ENCODE results near the gene KRTAP9-6. TPM values are rescaled to one million over a fixed set of nuclear protein-coding genes. Genes with fewer than 3 reads are reported as not detected.

Gene KRTAP9-6
- total and polyA plus RNA-seq, 2 donors (not counting 3 experiments of a cell fraction or from before 2014, with no cell fraction given): not detected

DNA sequence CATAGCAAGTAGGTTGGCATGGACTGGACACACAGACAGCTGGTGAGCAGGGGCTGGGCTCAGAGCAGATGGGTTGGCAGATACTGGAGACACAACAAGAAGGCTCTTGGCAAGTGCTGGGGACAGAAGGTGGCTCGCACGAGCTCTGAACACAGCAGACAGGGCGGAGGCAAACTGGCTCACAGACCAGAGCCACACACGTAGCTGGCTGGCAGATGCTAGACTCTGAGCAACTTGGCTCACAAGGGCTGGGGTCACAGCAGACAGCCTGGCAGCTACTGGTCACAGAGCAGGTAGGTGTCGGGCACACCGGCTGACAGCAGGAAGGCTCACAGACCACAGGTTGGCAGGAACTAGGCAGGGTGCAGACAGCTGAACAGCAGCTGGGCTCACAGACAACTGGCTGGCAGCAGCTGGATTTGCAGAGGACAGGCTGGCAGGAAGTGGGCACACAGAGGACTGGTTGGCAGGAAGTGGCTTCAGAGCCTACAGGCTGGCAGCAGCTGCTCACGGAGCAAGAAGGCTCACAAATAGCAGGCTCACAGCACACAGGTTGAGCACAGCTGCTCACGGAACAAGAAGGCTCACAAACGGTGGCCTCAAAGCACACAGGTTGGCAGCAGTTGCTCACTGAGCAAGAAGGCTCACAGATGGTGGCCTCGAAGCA is 43.2 kb downstream of the KRTAP9-6 start:
- H3K79me2 ChIP-seq (ENCODE audit: control insufficient read depth, insufficient read depth, low read length): no peaks in the 10 kb centered on the region
- H3K36me3 ChIP-seq (ENCODE audit: control insufficient read depth in 2 of 2, extremely low read depth in 1 of 2, insufficient read depth in 2 of 2, low read length in 2 of 2): no peaks in the 10 kb centered on the region
- no peaks in the 10 kb centered on the region for H3K9me3 ChIP-seq (replicated peaks; ENCODE audit: control insufficient read depth, insufficient read depth, low read length)
- POLR2A ChIA-PET: no interaction called here
- no peaks in the 10 kb centered on the region for H3K4me1 ChIP-seq (ENCODE audit: control insufficient read depth, extremely low read depth, insufficient read depth, low read length)
- no TSS peak for BruUV-seq (replicated peaks)
- dilution Hi-C loops (cut with MboI; ENCODE audit: extremely low pct_ligation_motif_present, low sequenced_read_pairs) (no loop called here), intact Hi-C loops (cut with micrococcal nuclease) (no loop called here)
- no peak for DNase-seq (ENCODE audit: low read depth, low spot score)
- no peaks in the 10 kb centered on the region for H3K9me1 ChIP-seq (replicated peaks; ENCODE audit: control insufficient read depth, extremely low read depth, insufficient read depth, low read length)
- no peak overlapping the region for H3K4me3 ChIP-seq (replicated peaks in 1 of 3; ENCODE audit: insufficient read depth in 1 of 3, low read depth in 1 of 3, low read length in 3 of 3)
- FAIRE-seq: no peak
- H4K20me1 ChIP-seq (replicated peaks; ENCODE audit: control insufficient read depth, extremely low read depth, insufficient read depth, low read length): no peaks in the 10 kb centered on the region
- H3K9ac ChIP-seq (replicated peaks; ENCODE audit: extremely low read depth, insufficient read depth, low read length): no peak overlapping the region
- H2AFZ ChIP-seq (ENCODE audit: low read depth, low read length): no peak overlapping the region
- TF ChIP-seq POLR2AphosphoS5 (IDR thresholded peaks at IDR 0.05; ENCODE audit: insufficient read depth, low read depth, low read length): no peak
- TF ChIP-seq, protein P1, sequence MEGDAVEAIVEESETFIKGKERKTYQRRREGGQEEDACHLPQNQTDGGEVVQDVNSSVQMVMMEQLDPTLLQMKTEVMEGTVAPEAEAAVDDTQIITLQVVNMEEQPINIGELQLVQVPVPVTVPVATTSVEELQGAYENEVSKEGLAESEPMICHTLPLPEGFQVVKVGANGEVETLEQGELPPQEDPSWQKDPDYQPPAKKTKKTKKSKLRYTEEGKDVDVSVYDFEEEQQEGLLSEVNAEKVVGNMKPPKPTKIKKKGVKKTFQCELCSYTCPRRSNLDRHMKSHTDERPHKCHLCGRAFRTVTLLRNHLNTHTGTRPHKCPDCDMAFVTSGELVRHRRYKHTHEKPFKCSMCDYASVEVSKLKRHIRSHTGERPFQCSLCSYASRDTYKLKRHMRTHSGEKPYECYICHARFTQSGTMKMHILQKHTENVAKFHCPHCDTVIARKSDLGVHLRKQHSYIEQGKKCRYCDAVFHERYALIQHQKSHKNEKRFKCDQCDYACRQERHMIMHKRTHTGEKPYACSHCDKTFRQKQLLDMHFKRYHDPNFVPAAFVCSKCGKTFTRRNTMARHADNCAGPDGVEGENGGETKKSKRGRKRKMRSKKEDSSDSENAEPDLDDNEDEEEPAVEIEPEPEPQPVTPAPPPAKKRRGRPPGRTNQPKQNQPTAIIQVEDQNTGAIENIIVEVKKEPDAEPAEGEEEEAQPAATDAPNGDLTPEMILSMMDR (IDR thresholded peaks at IDR 0.05; ENCODE audit: extremely low read depth in 1 of 2, insufficient read depth in 1 of 2, low read depth in 1 of 2, low read length in 2 of 2): no peak
- TF ChIP-seq GATA2 (IDR thresholded peaks at IDR 0.05; ENCODE audit: insufficient read depth, insufficient read length, low read depth, low read length): no peak
- TF ChIP-seq FOS (IDR thresholded peaks at IDR 0.05; ENCODE audit: borderline replicate concordance, insufficient read depth, low read length): no peak
- TF ChIP-seq, protein P2, sequence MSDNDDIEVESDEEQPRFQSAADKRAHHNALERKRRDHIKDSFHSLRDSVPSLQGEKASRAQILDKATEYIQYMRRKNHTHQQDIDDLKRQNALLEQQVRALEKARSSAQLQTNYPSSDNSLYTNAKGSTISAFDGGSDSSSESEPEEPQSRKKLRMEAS (IDR thresholded peaks at IDR 0.05; ENCODE audit: insufficient read depth, insufficient read length): no peak
- TF ChIP-seq MYC (IDR thresholded peaks at IDR 0.05; ENCODE audit: low read depth, low read length): no peak
- TF ChIP-seq JUN (IDR thresholded peaks at IDR 0.05; ENCODE audit: borderline replicate concordance, insufficient read depth, insufficient read length, low read depth): no peak
- TF ChIP-seq POLR2A (IDR thresholded peaks at IDR 0.05; ENCODE audit: low read depth, low read length): no peak
- TF ChIP-seq EZH2 (IDR thresholded peaks at IDR 0.05; ENCODE audit: borderline replicate concordance, low read depth, low read length, severe bottlenecking): no peak
- H3K27ac ChIP-seq (ENCODE audit: insufficient read depth, low read depth, low read length): no peak overlapping the region
- no peaks in the 10 kb centered on the region for H3K27me3 ChIP-seq (ENCODE audit: control insufficient read depth in 2 of 2, insufficient read depth in 2 of 2, low read length in 2 of 2)
- no peak overlapping the region for H3K4me2 ChIP-seq (ENCODE audit: insufficient read depth, low read length)
- CTCF ChIA-PET: no interaction called here

All from endothelial cell of umbilical vein (primary cell).